ENCODE results near the gene MBD5. TPM values are rescaled to one million over a fixed set of nuclear protein-coding genes. Genes with fewer than 3 reads are reported as not detected.
A peak's percentile ranks its signal among the peaks of the same experiment; 100 is the strongest.

The MBD5 gene
- total and polyA plus RNA-seq, 7 donors = 2.3 to 81.1 (median 67.0) TPM

GRCh38 chr2:148221926-148222325 lies 201.0 kb downstream of the MBD5 start:
- Histone ChIP-seq H3K27ac (no peak overlapping the region), H3K4me3 (no peak overlapping the region), H3K27me3 (no peaks in the 10 kb centered on the region), H3K36me3 (no peaks in the 10 kb centered on the region), H3K4me1 (peaks cover 0 to 8% (median 0%) of the 10 kb centered on the region in 4 donors), H3K9me3 (peaks cover 0 to 9% (median 4%) of the 10 kb centered on the region in 4 donors)
- WGBS, 2 donors = 96 to 97% methylated on average over 2 of the region's 2 CpGs
- DNase-seq = no peak
- intact Hi-C loops (cut with DNase I) = no loop called here
- no peak for TF ChIP-seq EP300 (IDR thresholded peaks at IDR 0.05)
- TF ChIP-seq CTCF (IDR thresholded peaks at IDR 0.05) = no peak
- TF ChIP-seq POLR2AphosphoS5 (IDR thresholded peaks at IDR 0.05) = no peak
- TF ChIP-seq POLR2A (IDR thresholded peaks at IDR 0.05) = no peak

GRCh38 chr2:148231858-148232257 lies 211.0 kb downstream of the MBD5 start:
- Histone ChIP-seq H3K36me3 (peaks cover 0 to 16% (median 0%) of the 10 kb centered on the region in 4 donors), H3K9me3 (peaks cover 0 to under 1% (median 0%) of the 10 kb centered on the region in 4 donors), H3K27me3 (no peaks in the 10 kb centered on the region), H3K4me3 (no peak overlapping the region), H3K4me1 (peaks cover 0 to 17% (median 4%) of the 10 kb centered on the region in 4 donors), H3K27ac (no peak overlapping the region)
- intact Hi-C loops (cut with DNase I) = no loop called here
- no peak for DNase-seq
- TF ChIP-seq EP300 (IDR thresholded peaks at IDR 0.05) (no peak), POLR2AphosphoS5 (IDR thresholded peaks at IDR 0.05) (no peak), CTCF (IDR thresholded peaks at IDR 0.05) (no peak), POLR2A (IDR thresholded peaks at IDR 0.05) (no peak)
- WGBS, 2 donors = 91 to 92% methylated on average over 3 of the region's 3 CpGs

- Histone ChIP-seq H3K9me3 (peaks cover 0 to 10% (median 0%) of the 10 kb centered on the region in 4 donors), H3K36me3 (peaks cover 0 to 22% (median 0%) of the 10 kb centered on the region in 4 donors), H3K27me3 (no peaks in the 10 kb centered on the region), H3K4me3 (no peak overlapping the region), H3K27ac (no peak overlapping the region), H3K4me1 (peaks cover 0 to 25% (median 4%) of the 10 kb centered on the region in 4 donors)
- no peak for DNase-seq
- intact Hi-C loops (cut with DNase I) = no loop called here
- 47 to 78% methylated on average over 1 of the region's 1 CpG for WGBS, 2 donors
- TF ChIP-seq EP300 (IDR thresholded peaks at IDR 0.05) (no peak), CTCF (IDR thresholded peaks at IDR 0.05) (no peak), POLR2A (IDR thresholded peaks at IDR 0.05) (no peak), POLR2AphosphoS5 (IDR thresholded peaks at IDR 0.05) (no peak)
These were observed 213.3 kb downstream of the MBD5 start for GRCh38 chr2:148234143-148234542.

- intact Hi-C loops (cut with DNase I) = no loop called here
- Histone ChIP-seq H3K4me1 (peaks cover 0 to 25% (median 4%) of the 10 kb centered on the region in 4 donors), H3K27me3 (no peaks in the 10 kb centered on the region), H3K36me3 (peaks cover 0 to 22% (median 0%) of the 10 kb centered on the region in 4 donors), H3K4me3 (no peak overlapping the region), H3K9me3 (peaks cover 0 to 10% (median 0%) of the 10 kb centered on the region in 4 donors), H3K27ac (no peak overlapping the region)
- DNase-seq = no peak
- no peak for TF ChIP-seq EP300 (IDR thresholded peaks at IDR 0.05)
- no peak for TF ChIP-seq CTCF (IDR thresholded peaks at IDR 0.05)
- TF ChIP-seq POLR2A (IDR thresholded peaks at IDR 0.05) = no peak
- TF ChIP-seq POLR2AphosphoS5 (IDR thresholded peaks at IDR 0.05) = no peak
These were observed 217.0 kb downstream of the MBD5 start for GRCh38 chr2:148237911-148238310.

GRCh38 chr2:148238561-148238960 lies 217.7 kb downstream of the MBD5 start:
- Histone ChIP-seq H3K27ac (peak overlapping the region in 1 of 4 donors; percentile 20), H3K27me3 (no peaks in the 10 kb centered on the region), H3K4me1 (peaks cover 0 to 23% (median 2%) of the 10 kb centered on the region in 4 donors), H3K4me3 (no peak overlapping the region), H3K36me3 (peaks cover 0 to 22% (median 0%) of the 10 kb centered on the region in 4 donors), H3K9me3 (peaks cover 0 to 10% (median 0%) of the 10 kb centered on the region in 4 donors)
- no peak for TF ChIP-seq CTCF (IDR thresholded peaks at IDR 0.05)
- TF ChIP-seq EP300 (IDR thresholded peaks at IDR 0.05) = no peak
- TF ChIP-seq POLR2A (IDR thresholded peaks at IDR 0.05) = no peak
- TF ChIP-seq POLR2AphosphoS5 (IDR thresholded peaks at IDR 0.05) = no peak
- no peak for DNase-seq
- intact Hi-C loops (cut with DNase I) = no loop called here
- WGBS, 2 donors = 96 to 98% methylated on average over 4 of the region's 4 CpGs
